Adrenal gland (tissue), 5 donors: ENCODE data around the gene ZSCAN25.

Source experiments
- CTCF ChIP-seq, 6 experiments: fragments of 450-650 bp in 4 of 6; fragments of 200-600 bp in 2 of 6; sonication (generic) in 1 of 6; IDR thresholded peaks; 1 replicate in 5 of 6; 2 replicates in 1 of 6; pipeline versions ENCODE4 v1.5.1 to v1.8.0; 2016 to 2021; ENCODE audit warnings: antibody characterized with exemption in 6 of 6, mild to moderate bottlenecking in 2 of 6, moderate library complexity in 1 of 6
- POLR2A ChIP-seq, 2 donors: fragments of 450-650 bp; IDR thresholded peaks; one replicate each; pipeline ENCODE4 v1.6.1; 2017; ENCODE audit warnings: antibody characterized with exemption in 2 of 2, mild to moderate bottlenecking in 2 of 2, moderate library complexity in 1 of 2
- donor health status: DM: no; HTN: no; CAD: no.

GRCh38 chr7:99599836-99600235, 16.9 kb upstream of the ZSCAN25 start:
- TF ChIP-seq CTCF (IDR thresholded peaks at IDR 0.05), result no peak
- no peak for TF ChIP-seq POLR2A (IDR thresholded peaks at IDR 0.05)
